Activated T-helper 1 cell treated with Interleukin-2 at 50 U/mL for 16 hours (primary cell): ENCODE measurements around the gene BSX.

Source experiments
- DNase-seq: peaks from one replicate; pipeline ENCODE4 v3.0.0-alpha.2; 2020; ENCODE audit warnings: low read depth

BSX gene

DNA sequence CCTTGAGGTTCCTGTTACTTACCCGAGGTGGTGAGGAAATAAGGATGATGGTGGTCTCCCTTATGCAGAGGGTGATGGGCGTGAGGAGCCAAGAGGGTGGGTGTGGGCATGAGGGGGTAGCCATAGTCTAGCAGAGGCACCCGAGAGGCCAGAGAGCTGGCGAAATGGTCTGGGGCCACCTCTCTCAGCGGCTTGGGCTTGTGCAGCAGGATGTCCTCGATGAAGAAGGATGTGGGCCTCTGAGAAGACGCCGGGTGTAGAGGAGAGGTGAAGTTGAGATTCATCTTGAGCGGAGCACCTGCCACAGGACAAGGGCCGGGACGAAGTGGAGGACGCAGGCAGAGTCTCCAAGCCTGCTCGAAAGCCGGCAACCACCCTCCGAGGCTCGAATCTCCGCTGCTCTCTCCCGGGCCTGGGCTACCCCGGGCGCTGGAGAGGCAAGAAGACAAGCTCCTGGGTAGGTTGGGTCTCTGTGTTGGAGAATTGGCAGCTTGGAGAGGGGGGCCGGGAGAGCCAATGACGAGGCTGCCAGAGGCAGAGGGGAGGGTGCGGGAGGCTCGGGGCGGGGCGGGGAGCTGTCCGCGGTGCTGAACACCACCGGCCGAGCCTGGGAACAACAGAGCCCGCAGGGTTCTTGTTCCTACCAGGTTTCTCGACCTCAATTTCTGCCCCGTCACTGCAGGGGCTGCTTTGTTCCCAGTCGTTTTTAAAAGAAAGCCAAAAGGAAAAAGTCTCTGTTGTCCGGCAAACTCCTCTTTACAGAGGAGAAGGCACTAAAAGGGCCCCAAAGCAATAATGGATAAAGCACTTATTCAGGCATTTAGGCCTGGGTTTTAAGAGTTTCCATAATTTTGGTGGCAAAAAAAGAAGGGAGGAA, at the start of gene BSX:
Gene BSX (minus strand): TSS at position 447 of the 877 bp plus-strand sequence. CDS start 163 bp downstream, at position 284.
- peak; percentile 21 for DNase-seq

DNA sequence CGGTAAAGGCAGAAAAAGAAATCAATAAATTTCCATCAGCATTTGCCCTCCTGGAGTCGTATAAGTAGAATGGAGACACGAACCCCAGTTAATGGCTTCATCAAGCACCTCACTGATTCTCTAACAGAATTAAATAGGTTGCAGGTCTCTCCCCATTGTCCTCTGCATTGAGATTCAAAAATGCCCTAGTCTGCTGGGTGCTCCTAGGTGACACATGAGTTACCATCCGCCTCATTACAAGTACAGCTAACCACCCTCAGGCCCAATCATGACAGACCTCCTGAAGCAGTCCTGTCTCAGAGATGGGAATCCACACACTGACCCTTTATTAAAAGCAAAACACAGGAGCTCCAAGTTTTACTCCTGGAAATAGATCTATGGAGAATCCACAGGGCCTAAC, 48.9 kb upstream of the BSX start:
- DNase-seq: no peak

DNA sequence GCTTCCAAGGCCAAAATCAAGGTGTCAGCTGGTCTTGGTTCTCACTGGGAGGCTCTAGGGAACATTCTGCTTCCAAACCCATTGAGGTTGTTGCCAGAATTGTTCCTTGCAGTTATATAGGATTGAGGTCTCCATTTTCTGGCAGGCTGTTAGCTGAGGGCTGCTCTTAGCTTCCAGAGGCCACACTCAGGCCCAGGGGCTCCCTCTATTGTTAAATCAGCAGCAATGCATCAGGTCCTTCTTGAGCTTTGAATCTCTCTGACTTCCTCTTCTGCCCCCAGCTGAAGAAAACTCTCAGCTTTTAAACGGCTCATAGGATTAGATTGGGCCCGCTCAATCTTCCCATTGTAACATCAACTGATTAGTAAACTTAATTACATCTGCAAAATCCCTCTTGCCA, 39.3 kb upstream of the BSX start:
- no peak for DNase-seq

DNA sequence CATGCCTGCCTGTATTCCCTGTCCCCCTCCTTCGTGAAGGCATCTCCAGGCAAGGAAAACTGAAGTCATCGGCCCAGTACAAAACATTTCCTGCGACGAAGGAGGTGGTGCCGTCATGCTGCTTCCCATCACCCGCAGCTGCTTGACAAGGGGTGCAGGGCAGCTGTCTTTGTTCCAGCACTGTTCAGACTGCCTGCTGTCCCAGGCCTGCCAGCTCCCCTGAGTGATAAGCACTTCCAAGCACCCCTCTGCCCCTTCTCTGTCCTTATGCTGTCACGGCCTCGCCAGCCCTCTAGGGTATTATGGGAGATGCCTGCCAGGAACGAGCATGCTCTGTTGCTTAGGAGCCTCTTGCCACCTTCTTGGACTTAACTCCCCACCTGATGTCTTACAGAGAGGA, 37.1 kb upstream of the BSX start:
- no peak for DNase-seq

DNA sequence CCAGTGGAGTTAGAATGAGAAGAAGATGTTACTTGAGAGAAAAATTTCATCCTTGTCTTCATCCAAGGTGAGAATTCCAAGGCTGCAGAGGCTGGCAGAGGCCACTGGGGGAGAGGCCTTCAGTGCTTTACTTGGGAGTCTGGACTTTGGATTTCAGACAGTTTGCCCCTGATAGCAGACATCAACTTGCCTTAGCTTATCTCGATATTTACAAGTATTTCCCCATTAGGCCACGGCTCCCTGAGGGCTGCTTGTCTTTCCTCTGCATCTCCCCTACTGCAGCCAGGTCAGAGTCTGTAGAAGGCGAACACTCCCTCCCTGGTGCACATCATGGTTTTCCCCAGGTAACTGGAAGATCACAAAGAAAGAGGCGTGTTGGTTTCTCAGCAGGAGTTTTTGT, 29.9 kb upstream of the BSX start:
- DNase-seq: no peak

DNA sequence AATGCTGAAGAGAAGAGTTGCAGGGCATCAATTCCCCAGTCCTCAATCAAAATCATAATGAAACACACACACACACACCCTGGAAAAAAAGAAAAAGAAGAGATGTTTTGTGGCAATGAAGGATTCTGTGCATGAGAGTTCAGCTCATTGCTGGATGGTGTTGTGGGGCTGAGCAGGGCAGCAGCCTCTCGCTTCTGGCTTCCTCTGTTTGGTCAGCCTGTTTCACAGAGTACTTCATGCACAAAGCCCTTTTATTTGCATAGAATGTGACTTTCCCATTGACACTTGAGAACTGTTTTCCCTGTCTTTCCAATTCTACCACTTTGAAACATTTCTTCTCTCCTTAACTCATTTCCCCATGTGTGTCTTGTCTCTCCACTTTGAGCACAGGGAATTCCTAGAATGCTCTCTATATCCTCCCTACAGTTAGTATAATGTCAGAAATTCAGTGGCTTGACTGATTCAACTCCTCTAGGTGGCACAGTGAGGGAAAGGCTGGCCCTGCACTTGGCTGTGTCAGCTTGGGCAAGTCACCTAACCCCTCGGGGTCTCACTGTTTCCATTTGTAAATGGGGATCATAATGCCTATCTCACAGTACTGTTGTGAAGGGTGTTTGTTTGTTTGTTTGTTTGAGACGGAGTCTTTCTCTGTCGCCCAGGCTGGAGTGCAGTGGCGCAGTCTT, 25.4 kb upstream of the BSX start:
- no peak for DNase-seq

DNA sequence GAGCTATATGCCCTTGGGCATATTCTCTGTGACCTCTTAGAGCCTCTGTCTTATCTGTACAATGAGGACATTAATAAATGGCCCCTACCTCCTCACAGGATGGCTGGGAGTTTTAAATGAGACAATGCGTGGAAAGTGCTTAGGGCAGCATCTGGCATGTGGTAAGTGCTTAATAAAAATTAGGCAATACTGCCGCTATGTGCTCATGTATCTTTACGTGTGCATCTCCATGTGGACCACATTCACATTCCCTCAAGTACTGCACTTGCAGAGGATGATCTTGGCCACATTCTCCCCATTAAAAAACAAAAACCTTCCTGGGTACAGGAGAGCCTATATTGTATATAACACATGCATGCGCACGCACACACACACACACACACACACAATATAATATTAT, 19.1 kb upstream of the BSX start:
- no peak for DNase-seq

DNA sequence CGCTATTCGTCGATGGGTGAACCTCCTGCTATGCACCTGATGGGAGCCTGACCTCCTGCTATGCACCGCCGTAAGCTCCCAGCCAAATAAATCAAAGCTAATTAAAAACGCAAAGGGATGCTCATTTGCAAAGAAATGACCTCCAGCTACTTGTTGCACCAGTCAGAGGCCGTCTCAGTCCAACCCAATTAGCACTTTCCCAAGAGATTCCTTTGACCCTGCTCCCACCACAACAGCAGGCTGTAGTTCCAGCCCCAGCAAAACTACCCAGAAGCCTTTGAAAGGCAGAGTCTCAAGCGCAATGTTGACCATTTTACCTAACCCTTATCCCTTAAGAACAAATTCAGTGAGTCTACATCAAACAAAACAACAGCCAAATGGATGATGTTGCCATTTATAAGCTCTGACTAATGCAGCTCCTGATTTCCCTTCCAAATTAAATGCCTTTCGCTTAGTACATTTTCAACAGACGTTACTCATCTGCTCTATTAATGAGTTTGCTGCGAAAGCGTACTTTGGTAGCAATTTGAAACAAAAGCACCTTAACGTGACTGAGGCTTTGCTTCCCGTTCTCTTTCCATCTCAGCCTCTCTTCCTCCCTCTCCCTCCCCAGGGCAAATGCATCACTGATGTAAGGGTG, 17.2 kb upstream of the BSX start:
- DNase-seq: no peak

DNA sequence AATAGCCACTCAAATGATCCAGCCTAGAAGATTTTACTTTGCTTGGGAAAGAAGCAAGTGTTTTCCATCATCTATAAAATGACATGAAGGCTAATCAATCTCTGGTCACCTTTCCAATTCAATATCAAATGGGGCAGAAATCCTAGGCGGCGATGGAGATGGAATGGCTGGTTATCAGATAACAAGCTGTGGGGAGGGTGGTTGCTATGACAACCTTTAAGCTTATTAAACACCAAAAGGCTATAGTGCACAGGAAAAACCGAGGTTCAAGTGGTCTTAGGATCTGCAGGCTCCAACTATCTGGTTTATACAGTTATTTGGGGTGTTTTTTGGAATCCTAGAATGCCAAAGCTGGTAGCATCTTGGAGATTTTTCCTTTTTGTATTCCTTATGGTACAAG, 13.9 kb upstream of the BSX start:
- DNase-seq: no peak

DNA sequence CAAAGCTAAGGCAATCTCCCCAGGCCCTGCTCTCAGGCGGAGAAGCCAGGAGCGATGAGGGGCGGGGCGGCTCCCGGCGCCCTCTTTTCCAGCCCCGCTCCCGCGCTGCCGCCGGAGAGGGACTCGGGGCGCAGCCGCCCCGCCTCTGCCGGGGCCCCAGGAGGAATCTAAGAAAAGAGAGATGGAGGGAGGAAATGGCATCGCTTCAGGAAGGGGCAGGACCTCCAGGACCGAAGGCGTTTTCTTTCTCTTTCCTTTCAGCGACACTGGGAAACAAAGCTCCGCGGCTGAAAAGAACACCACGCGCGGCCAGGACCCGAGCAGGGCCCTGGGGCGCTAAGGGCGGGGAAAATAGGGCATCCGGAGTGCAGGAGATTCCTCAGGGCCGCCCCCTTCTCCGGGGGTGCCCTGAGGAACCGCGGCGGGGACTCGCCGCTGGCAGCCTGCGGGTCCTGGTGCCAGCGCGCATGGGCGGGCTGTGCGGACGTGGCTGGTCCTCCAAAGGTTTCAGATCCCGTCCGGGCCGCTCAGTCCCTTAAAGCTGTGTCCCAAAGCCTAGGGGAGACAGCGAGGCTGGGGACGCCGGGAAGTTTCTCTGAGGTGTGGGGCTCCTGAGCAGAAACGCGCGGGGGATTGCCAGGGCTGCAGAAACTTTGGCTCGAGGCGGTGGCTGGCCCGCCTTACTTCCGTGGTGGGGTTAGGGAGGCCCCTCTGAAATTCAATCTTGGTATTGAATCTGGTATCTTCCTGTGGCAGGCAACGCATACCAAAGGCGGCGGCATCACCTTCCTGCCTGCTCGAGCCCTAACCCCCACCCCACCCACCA, 2.8 kb upstream of the BSX start:
- no peak for DNase-seq

DNA sequence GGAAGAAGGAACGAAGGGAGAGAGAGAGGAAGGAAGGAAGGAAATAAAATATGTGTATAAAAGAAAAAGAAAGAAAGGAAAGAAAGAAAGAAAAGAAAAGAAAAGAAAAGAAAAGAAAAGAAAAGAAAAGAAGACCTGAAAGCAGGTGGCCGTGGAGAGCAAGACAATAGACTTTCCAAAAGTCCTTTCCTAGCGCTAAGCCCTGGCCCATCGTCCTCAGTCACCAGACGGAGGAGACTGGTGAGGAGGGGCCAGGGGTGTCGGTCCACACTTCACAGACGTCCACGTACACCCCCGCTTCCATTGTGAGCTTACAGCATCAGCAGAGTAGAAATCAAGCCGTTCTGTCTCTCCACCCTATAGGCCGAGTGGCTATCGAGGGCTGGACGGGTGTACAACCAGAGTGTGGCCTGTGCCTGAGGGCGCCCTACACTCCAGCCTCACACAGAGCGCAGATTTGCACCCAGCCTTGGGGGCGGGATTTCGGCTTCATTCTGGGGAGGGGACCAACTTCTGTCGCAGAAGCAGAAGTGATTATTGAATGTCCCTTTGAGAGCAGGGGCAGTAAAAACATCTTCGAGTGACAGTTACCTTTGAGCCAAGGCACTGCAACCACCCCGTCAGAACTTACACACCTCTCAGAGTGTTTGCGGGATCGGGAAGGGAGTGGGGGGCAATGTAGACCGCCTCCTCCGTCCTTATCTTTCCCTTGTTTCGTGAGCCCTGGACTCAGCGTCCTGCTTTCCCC, 2.0 kb upstream of the BSX start:
- no peak for DNase-seq

DNA sequence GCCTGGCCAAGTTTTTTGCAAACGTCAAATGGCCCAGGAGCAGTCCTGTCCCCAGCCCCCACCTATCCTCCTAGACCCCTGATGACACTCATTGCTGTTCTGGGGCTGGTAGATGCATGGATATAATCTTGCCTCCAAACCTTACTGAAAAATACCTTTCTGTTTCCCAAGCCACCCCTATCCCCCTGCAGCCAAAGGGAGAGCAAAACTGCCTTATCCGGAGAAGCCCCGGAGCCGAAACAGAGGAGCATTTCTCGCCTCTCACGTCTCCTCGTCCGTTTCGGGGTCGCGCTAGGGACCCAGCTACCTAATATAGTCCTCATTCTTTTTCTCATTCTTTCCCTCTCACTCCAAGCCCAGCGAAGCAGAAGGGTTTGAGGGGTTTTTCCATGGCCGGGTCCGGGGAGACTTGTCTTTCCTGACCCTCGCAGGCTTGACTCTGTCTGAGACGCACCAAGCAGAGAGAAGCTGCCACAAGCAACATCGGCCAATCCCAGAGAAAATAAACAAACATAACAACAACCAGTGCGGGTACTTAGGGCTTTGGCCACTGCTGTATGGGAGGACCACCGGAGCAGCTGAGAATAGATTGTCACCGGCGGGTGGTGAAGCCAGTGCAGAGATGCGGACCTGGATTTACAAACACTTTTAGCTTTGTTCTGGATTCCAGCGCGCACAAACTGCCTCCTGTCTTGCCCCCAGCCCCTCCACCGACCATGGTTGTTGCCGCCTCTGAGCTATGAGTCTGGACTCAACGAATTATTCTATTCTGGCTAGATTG, 1.6 kb downstream of the BSX start:
- DNase-seq: no peak

DNA sequence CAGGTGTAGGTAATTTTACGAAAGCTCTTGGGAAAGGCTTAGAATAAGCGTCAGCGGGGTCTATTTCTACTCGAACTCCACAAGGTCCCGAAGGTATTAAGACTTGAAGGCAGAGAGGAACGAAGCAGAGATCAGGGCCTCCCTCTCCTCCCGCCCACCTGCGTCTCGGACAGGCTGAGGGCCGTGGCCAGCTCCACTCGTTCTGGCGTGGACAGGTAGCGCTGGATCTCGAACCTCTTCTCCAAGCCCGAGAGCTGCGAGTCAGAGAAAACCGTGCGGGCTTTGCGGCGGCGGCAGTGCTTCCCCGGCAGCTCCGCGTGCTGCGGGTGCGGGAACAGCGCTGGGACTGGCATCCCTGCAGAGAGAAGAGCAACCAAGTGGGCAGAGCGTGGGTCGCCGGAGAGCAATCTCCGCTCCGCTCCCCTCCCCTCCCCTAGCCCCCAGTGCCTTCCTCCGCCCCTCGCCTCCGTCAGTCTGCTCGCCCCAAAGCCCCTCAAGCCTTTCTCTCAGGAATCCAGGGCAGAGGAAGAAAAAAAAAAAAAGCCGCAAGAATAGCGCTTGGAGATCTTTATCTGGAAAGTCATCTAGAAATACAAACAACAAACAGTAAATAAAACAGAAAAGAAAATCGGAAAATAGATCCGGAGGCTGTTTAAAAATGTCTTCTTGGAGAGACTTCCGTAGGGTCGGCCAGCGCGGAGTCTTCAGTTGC, 2.4 kb downstream of the BSX start:
- no peak for DNase-seq

DNA sequence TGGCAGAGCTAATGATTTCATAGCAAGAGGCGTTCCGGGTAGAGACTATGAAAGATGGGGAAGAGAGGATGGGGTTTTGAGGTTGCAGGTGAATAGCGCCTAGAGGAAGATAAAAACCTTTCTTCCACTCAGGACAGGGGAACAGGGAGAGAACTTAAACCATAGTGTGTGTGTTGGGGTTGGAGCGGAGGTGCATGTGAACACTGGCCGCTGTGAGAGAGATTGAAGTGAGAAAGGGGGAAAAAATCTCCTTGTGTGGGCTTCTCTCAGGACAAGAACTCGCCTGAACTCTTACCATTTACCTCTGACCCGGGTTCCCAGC, 3.4 kb downstream of the BSX start:
- DNase-seq: no peak

DNA sequence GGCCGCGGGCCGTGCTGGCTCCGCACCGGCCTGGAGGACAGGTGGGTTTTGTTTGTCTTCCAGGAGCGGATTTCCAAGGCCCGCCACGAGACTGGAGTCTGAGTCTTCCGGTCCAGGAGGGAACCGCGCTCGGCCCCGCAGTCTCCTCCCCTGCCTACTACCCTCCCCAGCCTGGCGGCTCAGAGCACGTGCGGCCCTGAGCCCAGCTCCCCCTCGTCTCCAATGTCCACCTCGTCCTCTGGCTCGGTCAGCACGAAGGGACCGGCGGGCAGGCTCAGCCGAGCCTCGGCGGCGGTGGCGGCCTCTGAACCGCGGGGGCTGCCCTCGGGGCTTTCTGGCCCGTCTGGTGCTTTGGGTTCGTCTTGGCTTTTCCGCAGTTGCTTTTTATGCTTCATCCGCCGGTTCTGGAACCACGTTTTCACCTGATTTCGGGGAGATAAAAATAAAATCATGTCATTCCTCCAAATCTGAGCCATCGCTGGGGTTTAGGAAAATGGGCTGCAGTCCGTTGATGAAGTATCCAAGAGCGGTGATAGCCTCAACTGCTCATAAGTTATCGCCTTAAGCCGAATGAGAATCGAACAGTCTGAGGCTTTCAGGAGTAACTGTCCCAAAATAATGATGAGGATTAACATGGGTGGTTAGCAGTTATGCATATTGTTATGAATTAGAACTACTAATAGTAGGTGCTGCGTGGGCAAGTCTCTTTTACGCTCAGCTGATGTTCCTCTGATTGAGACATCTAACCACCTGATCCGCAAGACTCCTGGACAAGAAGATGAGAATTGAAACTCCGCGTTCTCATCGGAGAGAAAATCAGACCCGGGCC, 4.0 kb downstream of the BSX start:
- DNase-seq: no peak

DNA sequence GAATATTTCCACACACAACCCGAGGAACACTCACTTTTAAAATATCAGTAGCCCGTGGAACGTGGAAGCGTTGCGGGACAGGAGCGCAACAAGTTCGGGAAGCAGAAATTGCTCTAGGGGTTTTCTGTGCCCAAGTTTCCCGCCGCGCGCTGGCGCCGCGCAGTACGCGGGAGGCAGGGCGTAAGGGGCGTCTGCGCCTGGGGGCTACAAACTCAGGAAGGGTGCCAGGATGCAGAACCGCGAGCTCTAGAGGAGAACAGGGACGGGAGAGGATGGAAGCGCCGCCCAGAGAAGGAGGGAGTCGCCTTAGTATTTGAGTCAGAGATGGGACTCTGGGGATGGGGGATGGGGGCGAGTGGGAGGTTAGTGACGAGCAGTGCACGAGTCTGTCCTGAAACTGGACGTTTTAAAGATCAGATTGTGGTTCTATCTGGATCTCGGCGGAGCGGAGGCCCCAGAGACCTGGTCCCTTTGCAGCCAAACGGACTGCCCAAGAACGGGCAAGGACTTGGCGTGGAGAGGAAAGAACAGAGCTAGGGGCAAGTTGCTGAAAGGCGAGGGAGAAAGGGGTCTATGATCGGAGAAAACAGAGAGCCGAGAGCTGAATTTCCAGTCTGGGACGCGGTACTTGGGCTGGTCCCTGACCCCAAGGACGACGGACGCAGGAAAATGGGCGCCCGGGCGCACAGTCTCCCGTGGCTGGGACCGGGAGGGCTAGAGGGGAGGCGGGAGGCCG, 4.7 kb downstream of the BSX start:
- no peak for DNase-seq

DNA sequence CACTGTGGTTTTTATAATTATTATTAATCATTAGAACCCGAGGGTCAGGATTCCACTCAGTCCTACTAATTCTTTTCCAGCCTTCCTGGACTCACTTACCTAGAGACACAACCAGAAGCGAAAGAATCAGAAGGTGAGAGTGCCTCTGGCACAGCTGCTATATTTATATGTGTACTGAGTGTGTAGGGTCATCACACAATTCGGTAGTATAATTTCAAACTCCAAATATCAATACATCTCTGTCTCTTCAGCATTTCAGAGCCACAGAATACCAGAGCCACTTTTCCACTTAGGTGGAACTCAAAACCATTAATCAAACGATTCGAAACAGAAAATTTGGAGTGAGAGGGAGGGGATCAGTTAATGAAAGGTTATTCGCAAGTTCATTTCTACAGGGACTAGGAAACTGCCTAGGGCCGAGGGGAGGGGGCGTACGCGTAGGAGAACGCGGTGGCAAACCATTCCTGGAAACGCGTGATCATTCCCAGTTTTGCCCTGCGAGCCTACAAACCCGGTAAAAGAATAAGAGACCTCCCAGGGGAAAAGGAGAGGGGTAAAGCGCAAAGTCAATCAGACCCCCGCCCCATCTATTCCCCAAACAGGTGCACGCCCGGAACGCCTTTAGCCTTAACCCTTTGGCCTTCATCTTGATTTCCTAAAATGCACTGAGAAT, 5.4 kb downstream of the BSX start:
- no peak for DNase-seq

DNA sequence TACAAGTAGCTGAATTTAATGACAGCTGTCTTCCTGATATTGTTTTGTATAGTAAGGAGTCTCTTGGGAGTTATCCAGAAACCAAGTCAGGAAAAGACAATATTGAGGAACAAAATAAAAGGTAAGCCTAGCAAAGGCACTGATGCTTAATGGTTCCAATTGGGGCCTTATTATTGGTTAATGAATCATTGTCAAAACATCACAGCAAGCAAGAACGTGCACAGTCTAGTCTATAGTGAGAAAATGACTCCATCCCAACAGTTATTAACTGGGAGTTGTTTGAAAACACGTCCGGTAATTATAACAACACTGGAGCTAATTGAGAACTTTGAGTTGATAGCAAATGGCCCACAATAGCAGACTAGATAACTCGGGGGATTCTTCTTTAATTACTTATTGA, 17.7 kb downstream of the BSX start:
- no peak for DNase-seq
